Sigmoid colon (tissue), 7 donors: ENCODE measurements around the gene DACT2. TPM values are rescaled to one million over a fixed set of nuclear protein-coding genes. Genes with fewer than 3 reads are reported as not detected.

Source experiments
- DNase-seq: peaks from one replicate; pipeline ENCODE4 v3.0.0-alpha.2; 2019
- H3K27ac ChIP-seq, 4 donors: fragments of 200-600 bp; sonication (generic); one replicate each; pipeline ENCODE4 v1.5.1; 2016 to 2019; ENCODE audit warnings: mild to moderate bottlenecking in 1 of 4
- H3K27me3 ChIP-seq, 3 donors: fragments of 200-600 bp; sonication (generic); one replicate each; pipeline ENCODE4 v1.5.1; 2019; ENCODE audit warnings: mild to moderate bottlenecking in 1 of 3
- H3K36me3 ChIP-seq, 4 donors: fragments of 200-600 bp; sonication (generic); one replicate each; pipeline ENCODE4 v1.5.1; 2016 to 2019
- H3K4me1 ChIP-seq, 4 donors: fragments of 200-600 bp; sonication (generic); one replicate each; pipeline ENCODE4 v1.5.1; 2017 to 2019
- H3K4me3 ChIP-seq, 4 donors: fragments of 200-600 bp; sonication (generic); one replicate each; pipeline ENCODE4 v1.5.1; 2017 to 2019; ENCODE audit warnings: mild to moderate bottlenecking in 2 of 4, moderate library complexity in 1 of 4
- H3K9me3 ChIP-seq, 4 donors: fragments of 200-600 bp in 3 of 4; sonication (generic) in 3 of 4; one replicate each; pipeline versions ENCODE4 v1.5.1 to v1.6.1; 2013 to 2019
- EP300 ChIP-seq, 4 donors: sonication (generic); formaldehyde crosslinking; IDR thresholded peaks; one replicate each; pipeline ENCODE4 v1.6.1; 2017; ENCODE audit warnings: antibody characterized with exemption in 4 of 4
- POLR2A ChIP-seq, 2 donors: fragments of 450-650 bp; IDR thresholded peaks; one replicate each; pipeline ENCODE4 v1.6.1; 2016; ENCODE audit warnings: antibody characterized with exemption in 2 of 2, mild to moderate bottlenecking in 2 of 2, moderate library complexity in 2 of 2
- POLR2AphosphoS5 ChIP-seq, 4 donors: sonication (generic); formaldehyde crosslinking; IDR thresholded peaks; one replicate each; pipeline ENCODE4 v1.6.1; 2017; ENCODE audit warnings: antibody characterized with exemption in 4 of 4
- WGBS, 2 donors: extraction: QIAGEN DNeasy Blood & Tissue Kit; methylation state at CpG; one replicate each; pipeline ENCODE4 v1.1.7; 2013; 5-methylcytosine and 5-hydroxymethylcytosine counted together
- intact Hi-C: fragments of 100-400 bp; cut with DNase I; formaldehyde crosslinking; loops from one replicate; pipeline ENCODE4 v1.15.1; 2023
- polyA plus RNA-seq, 3 donors: library from polyadenylated mRNA; stranded (reverse); fragments of 200-250 nt; gene quantifications; one replicate each; pipeline ENCODE4 v1.2.3, GENCODE V29; 2013
- total RNA-seq, 4 donors: library from RNA; depleted of rRNA; stranded (reverse); fragments of >200 nt; gene quantifications; one replicate each; pipeline ENCODE4 v1.1.0, GENCODE V29; 2016
- TF ChIP-seq, protein P1 (sequence below), 4 experiments: fragments of 450-650 bp in 3 of 4; fragments of 200-600 bp in 1 of 4; IDR thresholded peaks; one replicate each; pipeline ENCODE4 v1.5.1; 2016 to 2019; ENCODE audit warnings: antibody characterized with exemption in 4 of 4, mild to moderate bottlenecking in 3 of 4, moderate library complexity in 2 of 4
- donor health status: healthy with polysubstance abuse.
- donor health status: Bipolar disorder and iron deficiency.
- donor health status: healthy.

Gene DACT2
- total and polyA plus RNA-seq, 7 donors, result 0.16 to 1.1 (median 0.60) TPM

GRCh38 chr6:168320634-168321033 is 1.1 kb upstream of the DACT2 start:
- Histone ChIP-seq H3K4me3 (no peak overlapping the region), H3K27me3 (peaks cover 7 to 32% (median 23%) of the 10 kb centered on the region in 3 donors), H3K9me3 (peaks cover 0 to 3% (median 0%) of the 10 kb centered on the region in 4 donors), H3K36me3 (no peaks in the 10 kb centered on the region), H3K27ac (no peak overlapping the region), H3K4me1 (peaks cover 0 to 10% (median 7%) of the 10 kb centered on the region in 4 donors)
- no peak for DNase-seq
- TF ChIP-seq POLR2A (IDR thresholded peaks at IDR 0.05), result no peak
- no peak for TF ChIP-seq POLR2AphosphoS5 (IDR thresholded peaks at IDR 0.05)
- TF ChIP-seq, protein P1, sequence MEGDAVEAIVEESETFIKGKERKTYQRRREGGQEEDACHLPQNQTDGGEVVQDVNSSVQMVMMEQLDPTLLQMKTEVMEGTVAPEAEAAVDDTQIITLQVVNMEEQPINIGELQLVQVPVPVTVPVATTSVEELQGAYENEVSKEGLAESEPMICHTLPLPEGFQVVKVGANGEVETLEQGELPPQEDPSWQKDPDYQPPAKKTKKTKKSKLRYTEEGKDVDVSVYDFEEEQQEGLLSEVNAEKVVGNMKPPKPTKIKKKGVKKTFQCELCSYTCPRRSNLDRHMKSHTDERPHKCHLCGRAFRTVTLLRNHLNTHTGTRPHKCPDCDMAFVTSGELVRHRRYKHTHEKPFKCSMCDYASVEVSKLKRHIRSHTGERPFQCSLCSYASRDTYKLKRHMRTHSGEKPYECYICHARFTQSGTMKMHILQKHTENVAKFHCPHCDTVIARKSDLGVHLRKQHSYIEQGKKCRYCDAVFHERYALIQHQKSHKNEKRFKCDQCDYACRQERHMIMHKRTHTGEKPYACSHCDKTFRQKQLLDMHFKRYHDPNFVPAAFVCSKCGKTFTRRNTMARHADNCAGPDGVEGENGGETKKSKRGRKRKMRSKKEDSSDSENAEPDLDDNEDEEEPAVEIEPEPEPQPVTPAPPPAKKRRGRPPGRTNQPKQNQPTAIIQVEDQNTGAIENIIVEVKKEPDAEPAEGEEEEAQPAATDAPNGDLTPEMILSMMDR (IDR thresholded peaks at IDR 0.05), result no peak
- no peak for TF ChIP-seq EP300 (IDR thresholded peaks at IDR 0.05)
- intact Hi-C loops, result no loop called here
- 85 to 92% methylated on average over 9 of the region's 9 CpGs for WGBS, 2 donors

DNA sequence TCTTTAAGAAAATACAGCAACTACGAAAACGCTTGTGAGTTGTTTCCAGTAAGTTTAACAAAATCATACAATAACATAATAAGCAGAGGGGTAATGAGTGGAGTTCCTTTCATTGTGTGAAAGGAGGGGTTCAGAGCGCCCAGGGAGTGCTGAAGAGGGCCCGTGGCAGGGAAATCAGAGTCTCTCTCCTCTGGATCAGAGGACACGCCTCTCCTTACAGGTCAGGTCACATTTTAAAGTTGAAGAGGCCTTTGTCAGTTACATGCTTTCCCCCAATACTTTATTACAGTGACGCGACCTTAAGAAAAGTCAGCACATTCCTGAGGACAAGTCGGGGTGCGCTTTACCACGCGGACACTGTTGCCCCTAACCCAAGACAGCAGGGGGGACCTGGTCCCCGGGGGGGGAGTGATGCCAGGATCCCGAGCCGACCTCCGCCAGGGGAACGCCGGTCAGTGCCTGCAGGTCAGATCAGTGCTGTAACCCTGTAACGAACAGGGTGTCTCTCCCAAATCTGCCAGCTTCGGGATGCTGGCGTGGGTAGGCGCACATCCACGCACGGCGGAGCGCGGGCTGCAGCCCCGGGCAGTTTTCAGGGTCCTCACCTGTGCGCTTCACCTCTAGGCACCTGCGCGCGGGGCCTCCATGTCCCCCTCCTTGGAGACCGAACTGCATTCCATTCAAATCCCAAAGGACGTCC is 848 bp downstream of the DACT2 start:
- peaks cover 7 to 32% (median 23%) of the 10 kb centered on the region in 3 donors for H3K27me3 ChIP-seq
- TF ChIP-seq POLR2A (IDR thresholded peaks at IDR 0.05) (no peak), POLR2AphosphoS5 (IDR thresholded peaks at IDR 0.05) (no peak), EP300 (IDR thresholded peaks at IDR 0.05) (no peak)
- TF ChIP-seq, protein P1 (IDR thresholded peaks at IDR 0.05), result no peak
- no peak overlapping the region for H3K27ac ChIP-seq
- peaks cover 0 to 20% (median 13%) of the 10 kb centered on the region in 4 donors for H3K4me1 ChIP-seq
- peak overlapping the region in 3 of 4 donors; percentile 28 to 51 (median 50) for H3K4me3 ChIP-seq
- peaks cover 0 to 3% (median 0%) of the 10 kb centered on the region in 4 donors for H3K9me3 ChIP-seq
- DNase-seq, result no peak
- H3K36me3 ChIP-seq, result no peaks in the 10 kb centered on the region
- intact Hi-C loops, result no loop called here
- WGBS, 2 donors, result 6 to 17% methylated on average over 33 of the region's 33 CpGs

- no peaks in the 10 kb centered on the region for H3K36me3 ChIP-seq
- TF ChIP-seq POLR2AphosphoS5 (IDR thresholded peaks at IDR 0.05), result no peak
- intact Hi-C loops, result no loop called here
- peaks cover 0 to 3% (median 0%) of the 10 kb centered on the region in 4 donors for H3K9me3 ChIP-seq
- peaks cover 7 to 32% (median 23%) of the 10 kb centered on the region in 3 donors for H3K27me3 ChIP-seq
- WGBS, 2 donors, result 14 to 46% methylated on average over 12 of the region's 12 CpGs
- peaks cover 0 to 20% (median 13%) of the 10 kb centered on the region in 4 donors for H3K4me1 ChIP-seq
- H3K27ac ChIP-seq, result no peak overlapping the region
- DNase-seq, result no peak
- H3K4me3 ChIP-seq, result no peak overlapping the region
These were observed 1.5 kb downstream of the DACT2 start for GRCh38 chr6:168318090-168318489.

GRCh38 chr6:168315596-168315995 is 4.0 kb downstream of the DACT2 start:
- Histone ChIP-seq H3K4me3 (no peak overlapping the region), H3K27ac (no peak overlapping the region), H3K36me3 (no peaks in the 10 kb centered on the region), H3K9me3 (no peaks in the 10 kb centered on the region), H3K4me1 (peaks cover 0 to 20% (median 13%) of the 10 kb centered on the region in 4 donors), H3K27me3 (peaks cover 4 to 19% (median 18%) of the 10 kb centered on the region in 3 donors)
- 59 to 80% methylated on average over 5 of the region's 5 CpGs for WGBS, 2 donors
- DNase-seq, result no peak
- no peak for TF ChIP-seq POLR2A (IDR thresholded peaks at IDR 0.05)
- TF ChIP-seq EP300 (IDR thresholded peaks at IDR 0.05), result no peak
- TF ChIP-seq POLR2AphosphoS5 (IDR thresholded peaks at IDR 0.05), result no peak
- TF ChIP-seq, protein P1 (IDR thresholded peaks at IDR 0.05), result no peak
- intact Hi-C loops, result no loop called here

DNA sequence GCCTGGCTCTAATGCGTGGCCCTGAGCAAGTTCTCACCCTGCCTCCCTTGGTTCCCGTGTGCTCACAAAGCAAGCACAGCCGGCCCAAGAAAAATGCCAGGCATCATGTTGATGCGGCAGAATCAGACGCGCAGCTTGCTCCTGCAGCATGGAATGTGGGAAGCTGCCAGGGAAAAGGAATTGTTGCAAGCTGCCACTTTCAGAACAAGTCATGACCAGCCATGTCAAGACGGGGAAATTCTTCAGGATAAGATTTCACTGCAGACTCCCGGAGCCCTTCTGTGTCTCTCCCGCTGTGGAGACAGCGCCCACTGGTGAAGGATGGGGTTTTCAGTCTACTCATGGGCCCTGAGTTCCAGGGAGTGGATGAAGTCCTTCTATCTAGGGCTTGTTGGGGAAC is 4.6 kb downstream of the DACT2 start:
- TF ChIP-seq POLR2AphosphoS5 (IDR thresholded peaks at IDR 0.05), result no peak
- TF ChIP-seq, protein P1 (IDR thresholded peaks at IDR 0.05), result peak in 2 of 4 experiments; percentile 22 to 54
- H3K4me1 ChIP-seq, result peaks cover 0 to 20% (median 13%) of the 10 kb centered on the region in 4 donors
- WGBS, 2 donors, result 61% methylated on average over 10 of the region's 10 CpGs
- intact Hi-C loops, result no loop called here
- no peaks in the 10 kb centered on the region for H3K36me3 ChIP-seq
- DNase-seq, result no peak
- peaks cover 0 to 12% (median 12%) of the 10 kb centered on the region in 3 donors for H3K27me3 ChIP-seq
- H3K9me3 ChIP-seq, result no peaks in the 10 kb centered on the region
- no peak overlapping the region for H3K4me3 ChIP-seq
- H3K27ac ChIP-seq, result no peak overlapping the region
